Measurements from ENCODE around the gene ZNF532.
A peak's percentile ranks its signal among the peaks of the same experiment; 100 is the strongest.
"Not testable (repeated sequence)": the region's sequence is repeated elsewhere in the genome, so short reads cannot be mapped to it uniquely, and the experiment has no call there.

The ZNF532 gene

DNA sequence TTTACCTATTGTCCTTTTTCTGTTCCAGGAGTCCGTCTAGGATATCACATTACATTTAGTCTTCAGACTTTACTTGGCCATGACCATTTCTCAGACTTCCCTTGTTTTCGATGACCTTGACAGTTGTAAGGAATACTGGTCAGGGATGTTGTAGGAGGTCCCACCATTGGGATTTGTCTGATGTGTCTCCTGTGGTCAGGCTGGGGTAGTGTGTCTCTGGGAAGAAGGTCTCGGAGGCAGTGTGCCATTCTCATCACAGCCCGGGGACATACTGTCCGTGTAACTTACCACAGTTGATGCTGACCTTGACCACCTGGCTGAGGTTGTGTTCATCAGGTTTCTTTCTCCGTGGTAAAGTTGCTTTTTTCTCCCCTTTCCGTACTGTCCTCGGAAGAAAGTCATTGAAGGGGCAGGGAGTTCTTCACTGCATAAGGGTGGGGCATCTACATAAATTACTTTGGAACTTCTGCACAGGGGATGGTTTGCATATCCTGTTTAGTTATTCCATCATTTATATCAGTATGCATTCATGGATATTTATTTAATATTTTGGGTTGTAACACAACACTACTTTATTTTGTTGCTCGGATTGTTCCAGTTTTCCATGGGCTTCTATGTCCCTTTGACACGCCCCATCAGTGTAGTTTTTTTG lies 41.2 kb downstream of the ZNF532 start:
- DNase-seq, result no peak

DNA sequence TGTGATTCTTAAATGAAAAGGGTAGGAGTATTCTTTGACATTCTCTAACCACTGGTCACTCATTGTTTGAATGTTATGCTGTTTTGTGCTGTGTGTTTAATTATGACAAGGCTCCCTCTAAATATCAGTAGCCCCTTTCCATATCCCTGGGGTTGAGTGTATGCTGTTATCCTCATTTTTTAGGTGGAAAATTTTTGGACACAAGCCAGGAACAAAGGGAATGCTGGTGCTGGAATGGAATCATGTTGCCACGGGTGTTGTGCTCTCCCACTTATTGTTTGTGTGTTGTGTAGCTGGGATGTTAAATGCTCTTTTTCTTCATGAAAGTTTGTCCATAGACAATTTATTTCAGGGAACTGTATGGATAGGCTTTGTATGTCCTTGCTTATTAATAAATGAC lies 43.3 kb downstream of the ZNF532 start:
- DNase-seq, result no peak

DNA sequence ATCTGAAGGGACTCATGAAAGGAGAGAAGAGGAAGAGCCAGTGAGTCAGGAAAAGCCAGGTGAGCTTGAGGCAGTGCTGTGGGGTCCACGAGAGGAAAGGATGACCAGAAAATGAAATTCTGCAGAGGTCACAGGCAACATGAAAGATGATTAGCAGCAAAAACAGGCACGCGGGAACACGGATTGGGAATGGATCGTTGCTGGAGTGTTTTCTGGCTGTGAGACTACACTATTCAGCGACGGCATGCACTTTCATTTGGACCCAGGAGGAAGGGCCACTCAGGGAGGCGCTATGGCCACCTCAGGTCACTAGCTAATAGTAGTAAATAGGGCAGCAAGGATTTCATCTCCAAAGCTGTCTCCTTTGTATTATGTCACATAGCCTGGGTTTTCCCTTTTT lies 44.8 kb downstream of the ZNF532 start:
- no peak for DNase-seq

DNA sequence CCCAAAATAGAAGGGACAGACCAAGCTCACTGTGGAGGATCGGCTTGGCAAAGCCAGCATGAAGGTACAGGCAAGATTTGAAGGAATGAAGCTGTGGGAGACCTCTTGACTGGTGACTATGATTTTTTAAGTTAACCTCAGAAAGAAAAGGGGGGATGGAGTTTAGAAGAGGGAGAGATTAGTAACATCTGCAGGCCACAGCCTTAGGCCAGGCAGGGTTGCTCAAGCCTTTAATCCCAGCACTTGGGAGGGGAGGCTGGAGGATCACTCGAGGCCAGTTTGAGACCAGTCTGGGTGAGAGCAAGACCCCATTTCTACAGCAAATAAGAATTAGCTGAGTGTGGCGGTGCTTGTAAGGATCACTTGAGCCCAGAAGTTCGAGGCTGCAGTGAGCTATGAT lies 46.6 kb downstream of the ZNF532 start:
- no peak for DNase-seq

DNA sequence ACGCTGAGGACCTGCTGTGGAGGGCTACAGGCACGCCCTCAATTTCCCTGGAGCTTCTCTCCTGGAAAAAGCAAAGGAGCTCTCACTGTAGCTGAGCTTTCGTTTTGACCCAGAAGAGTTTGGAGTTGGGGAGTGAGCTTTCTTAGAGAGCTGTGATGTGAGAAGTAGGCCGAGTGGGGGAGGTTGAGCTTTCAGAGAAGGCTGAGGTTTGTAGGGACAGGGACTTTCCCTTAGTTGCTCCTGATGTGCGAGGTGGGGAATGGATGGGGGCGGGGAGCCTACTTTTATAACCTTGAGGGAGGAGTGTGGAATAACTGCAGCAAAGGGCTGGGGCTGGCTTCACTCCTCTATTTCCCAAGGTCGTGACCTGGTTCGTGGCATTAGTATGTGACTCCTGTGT lies 47.1 kb downstream of the ZNF532 start:
- no peak for DNase-seq

- DNase-seq, result no peak
Measured at GRCh38 chr18:58915006-58915799, 50.5 kb downstream of the ZNF532 start.

- no peak for DNase-seq
Measured at GRCh38 chr18:58915995-58916394, 51.3 kb downstream of the ZNF532 start.

GRCh38 chr18:58919934-58920333 lies 55.3 kb downstream of the ZNF532 start:
- not testable (repeated sequence) for DNase-seq

GRCh38 chr18:58922995-58923394 lies 58.3 kb downstream of the ZNF532 start:
- DNase-seq, result no peak

- DNase-seq, result no peak
Measured at GRCh38 chr18:58924473-58924872, 59.8 kb downstream of the ZNF532 start.

DNA sequence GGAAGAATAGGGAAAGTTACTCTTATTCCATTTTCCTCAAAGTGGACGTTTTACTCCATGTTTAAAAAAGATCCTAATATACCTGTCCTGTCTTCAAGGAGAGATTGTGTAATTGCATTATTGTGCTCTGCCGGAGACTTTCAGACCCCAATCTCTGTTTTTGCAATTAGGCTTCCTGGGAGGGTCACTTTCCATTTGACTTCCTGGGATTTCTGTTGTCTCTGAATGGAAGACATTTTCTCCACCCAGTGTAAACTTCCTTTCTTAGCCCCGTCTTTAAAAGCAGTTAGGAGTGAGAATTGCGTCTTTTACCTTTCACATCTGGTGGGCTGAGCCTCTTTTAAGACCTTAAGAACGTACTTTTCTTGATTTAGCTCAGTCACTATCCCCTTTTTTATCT lies 63.0 kb downstream of the ZNF532 start:
- no peak for DNase-seq

- DNase-seq, result no peak
Measured at GRCh38 chr18:58928386-58928785, 63.7 kb downstream of the ZNF532 start.

DNA sequence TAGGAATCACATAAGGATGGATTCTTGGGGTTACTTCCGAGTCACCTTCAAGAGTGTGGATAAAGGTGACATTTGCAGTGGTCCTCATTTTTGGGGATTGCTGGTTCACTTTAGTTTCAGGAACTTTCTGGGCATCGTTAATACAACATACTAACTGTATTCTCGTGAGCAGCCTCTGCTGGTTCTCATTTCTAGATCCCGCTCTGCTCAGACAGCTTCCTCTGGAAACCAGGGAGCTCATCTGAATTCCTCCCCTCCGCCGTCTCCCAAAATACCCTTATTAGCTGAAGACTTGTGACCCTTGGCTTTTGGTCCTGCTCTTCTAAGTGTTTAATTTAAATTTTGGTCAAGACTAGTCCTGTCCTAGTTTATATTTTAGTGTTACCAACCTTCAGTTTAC lies 64.5 kb downstream of the ZNF532 start:
- no peak for DNase-seq

DNA sequence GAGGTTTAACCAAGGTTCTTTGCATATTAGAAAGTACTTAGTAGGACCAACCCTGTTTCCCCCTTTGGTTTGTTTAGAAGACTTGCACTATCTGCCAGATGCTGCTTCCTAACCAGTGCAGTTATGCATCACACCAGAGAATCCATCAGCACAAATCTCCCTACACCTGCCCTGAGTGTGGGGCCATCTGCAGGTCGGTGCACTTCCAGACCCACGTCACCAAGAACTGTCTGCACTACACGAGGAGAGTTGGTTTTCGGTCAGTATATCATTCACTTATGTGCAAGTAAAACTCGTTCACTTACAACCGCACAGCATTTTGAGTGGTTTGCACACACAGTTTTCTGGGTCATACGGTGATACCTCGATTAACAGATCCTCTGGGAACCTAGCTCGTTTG lies 69.7 kb downstream of the ZNF532 start:
- no peak for DNase-seq

DNA sequence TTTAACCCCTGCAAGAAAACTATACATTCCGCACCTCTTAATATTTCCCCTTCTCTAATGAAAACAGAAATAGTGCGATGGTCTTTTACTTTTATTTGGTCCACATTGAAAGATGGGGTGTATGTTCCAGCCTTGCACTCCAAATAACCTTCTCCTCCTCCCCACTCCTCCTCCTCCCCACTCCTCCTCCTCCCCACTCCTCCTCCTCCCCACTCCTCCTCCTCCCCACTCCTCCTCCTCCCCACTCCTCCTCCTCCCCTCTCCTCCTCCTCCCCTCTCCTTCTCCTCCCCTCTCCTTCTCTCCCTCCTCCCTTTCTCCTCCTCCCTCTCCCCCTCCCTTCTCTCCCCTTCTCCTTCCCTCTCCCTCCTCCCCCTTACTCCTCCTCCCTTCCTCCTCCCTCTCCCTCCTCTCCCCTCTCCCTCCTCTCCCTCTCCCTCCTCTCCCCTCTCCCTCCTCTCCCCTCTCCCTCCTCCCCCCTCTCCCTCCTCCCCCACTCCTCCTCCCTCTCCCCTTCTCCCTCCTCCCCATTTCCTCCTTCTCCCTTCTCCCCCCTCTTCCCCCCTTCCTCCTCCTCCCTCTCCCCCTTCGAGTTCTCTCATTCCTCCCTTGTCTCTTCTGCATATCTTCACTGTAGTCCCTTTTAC lies 70.4 kb downstream of the ZNF532 start:
- DNase-seq, result no peak

DNA sequence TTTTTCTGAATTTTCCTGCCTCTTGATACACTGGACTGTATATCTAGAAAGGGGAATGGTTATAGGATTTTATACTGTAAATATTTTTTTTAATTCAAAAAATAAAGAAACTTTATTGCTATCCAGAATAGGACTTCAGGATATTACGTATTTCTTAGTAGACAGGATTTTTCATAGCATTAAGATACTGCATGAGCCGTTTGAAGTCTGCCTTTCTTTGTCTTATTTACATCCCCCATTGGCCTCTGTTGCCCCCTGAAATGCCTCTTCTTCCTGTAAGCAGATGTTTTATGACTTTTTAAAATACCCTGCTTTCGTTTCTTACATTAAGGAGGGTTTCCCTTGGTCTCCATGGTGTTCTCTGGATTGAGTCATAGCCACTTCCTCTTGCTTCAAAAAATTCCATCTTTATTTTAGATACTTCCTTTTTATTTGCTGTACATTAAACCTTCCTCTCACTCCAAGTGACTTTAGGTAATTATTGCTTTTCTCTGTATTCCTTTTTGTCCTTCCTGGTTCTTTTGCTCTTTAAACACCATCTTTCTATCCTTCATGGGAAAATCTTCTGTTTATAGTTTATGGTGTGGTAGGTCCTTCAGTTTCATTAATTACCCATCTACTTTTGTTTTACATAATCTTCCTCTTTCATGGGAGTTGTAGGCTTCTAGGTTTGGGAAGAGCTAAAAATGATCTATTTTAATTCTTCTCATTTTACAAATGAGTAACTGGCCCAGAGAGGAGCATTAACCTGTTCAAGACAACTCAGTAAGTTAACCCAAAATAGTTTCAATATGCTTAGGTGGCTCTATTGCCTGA lies 72.6 kb downstream of the ZNF532 start:
- no peak for DNase-seq

DNA sequence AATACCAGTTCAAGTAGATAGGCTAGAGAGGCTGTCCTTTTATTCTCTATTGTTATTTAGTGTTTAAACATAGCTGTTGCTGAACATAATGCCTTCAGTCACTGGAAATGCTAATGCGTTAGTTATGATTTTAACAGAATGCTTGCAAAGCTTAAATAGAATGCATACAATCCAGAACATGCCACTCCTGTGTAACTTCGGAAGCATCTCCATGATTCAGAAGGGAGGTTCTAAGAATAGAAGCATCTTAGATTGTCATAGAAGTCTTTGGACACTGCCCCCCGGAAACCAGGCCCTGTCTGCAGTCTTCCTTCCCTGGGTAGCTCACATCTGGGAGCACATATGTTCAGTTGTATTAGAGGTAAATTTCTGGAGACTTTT lies 73.2 kb downstream of the ZNF532 start:
- DNase-seq, result no peak

GRCh38 chr18:58941426-58942099 lies 76.9 kb downstream of the ZNF532 start:
- DNase-seq, result no peak

- no peak for DNase-seq
Measured at GRCh38 chr18:58943896-58944295, 79.2 kb downstream of the ZNF532 start.

DNA sequence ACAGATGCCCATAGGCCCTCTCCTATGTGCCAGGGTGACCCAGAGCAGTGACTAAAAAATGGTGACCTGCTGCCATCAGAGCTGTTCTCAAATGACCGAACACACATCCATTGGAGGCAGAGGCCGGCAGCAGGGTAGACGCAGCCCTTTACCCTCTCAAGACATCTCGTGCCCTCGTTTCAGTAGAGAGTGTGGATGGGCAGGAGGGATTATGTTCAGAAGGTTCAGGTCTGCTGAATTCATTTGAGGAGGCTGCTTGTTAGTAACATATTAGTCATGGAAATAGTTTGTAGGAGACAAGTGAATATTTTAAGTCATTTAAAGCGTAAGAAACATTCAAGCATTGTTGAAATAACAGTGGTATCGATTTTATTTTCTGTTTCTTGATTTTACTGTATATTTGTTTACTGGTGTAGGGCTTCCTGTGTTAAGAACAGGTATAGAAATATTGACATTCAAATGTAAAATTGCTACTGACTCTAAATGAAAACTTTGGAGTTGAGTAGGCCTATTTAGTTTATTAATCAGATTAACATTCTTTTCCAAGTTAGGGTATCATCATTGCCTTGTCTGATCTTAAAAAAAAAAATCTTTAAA lies 82.6 kb downstream of the ZNF532 start:
- DNase-seq, result peak; percentile 27

- DNase-seq, result no peak
Measured at GRCh38 chr18:58949031-58949430, 84.4 kb downstream of the ZNF532 start.

DNA sequence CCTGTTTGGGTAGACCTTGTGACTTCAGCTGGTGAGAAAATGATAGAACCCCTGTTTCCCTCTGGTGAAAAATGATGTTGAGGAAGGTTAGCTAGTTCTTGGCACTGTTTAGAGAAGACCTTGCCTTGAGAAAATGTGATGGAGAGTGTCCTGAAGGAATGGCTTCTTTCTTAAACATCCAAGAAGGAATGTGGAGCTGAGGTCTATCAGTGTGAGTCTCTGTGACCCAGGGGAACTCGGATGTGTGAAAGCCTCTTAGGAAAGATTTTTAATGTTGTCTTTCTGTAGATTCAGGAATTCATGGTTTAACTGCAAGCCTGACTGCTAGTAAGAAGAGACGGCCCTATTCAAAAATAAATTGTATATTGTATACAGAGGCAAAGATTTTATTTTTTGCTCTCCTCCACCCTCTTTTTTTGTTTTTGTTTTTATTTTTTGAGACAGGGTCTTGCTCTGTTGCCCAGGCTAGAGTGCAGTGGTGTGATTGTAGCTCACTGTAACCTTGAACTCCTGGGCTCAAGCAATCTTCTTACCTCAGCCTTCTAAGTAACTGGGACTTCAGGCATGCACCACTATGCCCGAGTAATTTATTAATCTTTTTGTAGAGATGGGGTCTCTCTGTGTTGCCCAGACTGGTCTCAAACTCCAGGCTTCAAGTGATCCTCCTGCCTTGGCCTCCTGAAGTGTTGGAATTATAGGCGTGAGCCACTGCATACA lies 87.5 kb downstream of the ZNF532 start:
- DNase-seq, result no peak
